Activated CD4-positive, alpha-beta memory T cell treated with anti-CD3 and anti-CD28 coated beads for 36 hours (primary cell): ENCODE data around the gene ICOSLG. TPM values are rescaled to one million over a fixed set of nuclear protein-coding genes. Genes with fewer than 3 reads are reported as not detected.
"Not testable (repeated sequence)": the region's sequence is repeated elsewhere in the genome, so short reads cannot be mapped to it uniquely, and the experiment has no call there.

Experiments used
- CTCF ChIA-PET: fragments of 350-600 bp; sonication (Branson Sonifier 250); formaldehyde crosslinking; loops from one replicate; lab custom pipeline; 2021; ENCODE audit warnings: antibody characterized with exemption, inconsistent platforms; lab: Charles Lee
- POLR2A ChIA-PET: fragments of 350-600 bp; sonication (Branson Sonifier 250); formaldehyde crosslinking; loops from one replicate; lab custom pipeline; 2021; ENCODE audit warnings: antibody characterized with exemption; lab: Charles Lee
- DNase-seq: peaks from one replicate; pipeline ENCODE4 v3.0.0-alpha.2; 2020
- H3K27ac Mint-ChIP-seq: one replicate; pipeline ENCODE4 v1.8.0; 2021; ENCODE audit warnings: mixed read lengths
- H3K27me3 Mint-ChIP-seq: one replicate; pipeline ENCODE4 v1.8.0; 2021; ENCODE audit warnings: mixed read lengths
- H3K36me3 Mint-ChIP-seq: one replicate; pipeline ENCODE4 v1.8.0; 2021; ENCODE audit warnings: mixed read lengths
- H3K4me1 Mint-ChIP-seq: one replicate; pipeline ENCODE4 v1.8.0; 2021; ENCODE audit warnings: low read depth, mixed read lengths
- H3K4me3 Mint-ChIP-seq: one replicate; pipeline ENCODE4 v1.8.0; 2021; ENCODE audit warnings: mild to moderate bottlenecking, mixed read lengths
- H3K9me3 Mint-ChIP-seq: one replicate; pipeline ENCODE4 v1.8.0; 2021; ENCODE audit warnings: mixed read lengths
- intact Hi-C: fragments of 100-400 bp; cut with micrococcal nuclease; formaldehyde crosslinking; loops from one replicate; pipeline ENCODE4 v1.15.1; 2023
- total RNA-seq, 2 experiments: library from RNA; stranded (reverse); gene quantifications; one replicate each; pipeline ENCODE4 v1.2.3, GENCODE V29; 2021

ICOSLG gene
- total RNA-seq, 2 experiments from 2014 or later = 2.4 to 2.5 TPM

- H3K27ac Mint-ChIP-seq, H3K4me1 Mint-ChIP-seq, DNase-seq, intact Hi-C loops, H3K4me3 Mint-ChIP-seq, H3K9me3 Mint-ChIP-seq, H3K27me3 Mint-ChIP-seq, POLR2A ChIA-PET, CTCF ChIA-PET, H3K36me3 Mint-ChIP-seq: not testable (repeated sequence)
Measured at GRCh38 chr21:44181506-44181905, 59.2 kb downstream of the ICOSLG start.

GRCh38 chr21:44176127-44176526 lies 64.6 kb downstream of the ICOSLG start:
- DNase-seq, H3K36me3 Mint-ChIP-seq, H3K4me1 Mint-ChIP-seq, POLR2A ChIA-PET, H3K27ac Mint-ChIP-seq, H3K4me3 Mint-ChIP-seq, CTCF ChIA-PET, H3K27me3 Mint-ChIP-seq, intact Hi-C loops, H3K9me3 Mint-ChIP-seq: not testable (repeated sequence)

GRCh38 chr21:44175189-44175588 lies 65.6 kb downstream of the ICOSLG start:
- POLR2A ChIA-PET, DNase-seq, H3K9me3 Mint-ChIP-seq, intact Hi-C loops, H3K27ac Mint-ChIP-seq, H3K4me1 Mint-ChIP-seq, H3K4me3 Mint-ChIP-seq, H3K36me3 Mint-ChIP-seq, H3K27me3 Mint-ChIP-seq, CTCF ChIA-PET: not testable (repeated sequence)

Other genes with a start within 250 kb of the ICOSLG start
- gene TRAPPC10, start 228.6 kb downstream of the ICOSLG start, total RNA-seq = 10 to 100 TPM; 46.1 to 50.5 TPM
- gene PWP2, start 133.5 kb downstream of the ICOSLG start, total RNA-seq = 10 to 100 TPM; 38.5 to 39.8 TPM
- gene GATD3, start 107.3 kb downstream of the ICOSLG start, total RNA-seq = 10 to 100 TPM; 40.1 to 44.9 TPM
- gene DNMT3L, start 21.0 kb upstream of the ICOSLG start, total RNA-seq = not detected
- gene AIRE, start 44.9 kb upstream of the ICOSLG start, total RNA-seq = not detected
- 100 to 1,000 TPM; 197 to 210 TPM for gene PFKL, start 59.1 kb upstream of the ICOSLG start, total RNA-seq
- gene CFAP410, start 98.4 kb upstream of the ICOSLG start, total RNA-seq = 10 to 100 TPM; 11.1 to 11.7 TPM
- gene TRPM2, start 112.7 kb upstream of the ICOSLG start, total RNA-seq = 1 to 10 TPM; 1.6 to 1.9 TPM
- gene LRRC3, start 214.6 kb upstream of the ICOSLG start, total RNA-seq = 1 to 10 TPM; 2.6 to 2.8 TPM